GM18498 (cell line): ENCODE measurements around the gene TENM4.
"Not testable (repeated sequence)": the region's sequence is repeated elsewhere in the genome, so short reads cannot be mapped to it uniquely, and the experiment has no call there.

Source experiments
- ATAC-seq: cut with Tn5 transposase; IDR thresholded peaks from one replicate; pipeline ENCODE4 v1.9.1; 2021; ENCODE audit warnings: mild to moderate bottlenecking, moderate library complexity; ENCODE audit not compliant: unreplicated experiment

Gene TENM4

GRCh38 chr11:79255965-79256364, 184.9 kb downstream of the TENM4 start:
- ATAC-seq, result no peak

GRCh38 chr11:79253280-79253679, 187.6 kb downstream of the TENM4 start:
- no peak for ATAC-seq

GRCh38 chr11:79249295-79249993, 191.4 kb downstream of the TENM4 start:
- no peak for ATAC-seq

- ATAC-seq, result no peak
Measured at GRCh38 chr11:79244798-79245197, 196.0 kb downstream of the TENM4 start.

GRCh38 chr11:79244241-79244772, 196.5 kb downstream of the TENM4 start:
- ATAC-seq, result no peak

GRCh38 chr11:79243422-79244210, 197.2 kb downstream of the TENM4 start:
- ATAC-seq, result no peak

- no peak for ATAC-seq
Measured at GRCh38 chr11:79242616-79243015, 198.2 kb downstream of the TENM4 start.

- ATAC-seq, result no peak
Measured at GRCh38 chr11:79241852-79242241, 199.0 kb downstream of the TENM4 start.

GRCh38 chr11:79241205-79241851, 199.5 kb downstream of the TENM4 start:
- no peak for ATAC-seq

GRCh38 chr11:79237703-79238102, 203.1 kb downstream of the TENM4 start:
- ATAC-seq, result no peak

- ATAC-seq, result no peak
Measured at GRCh38 chr11:79237091-79237490, 203.7 kb downstream of the TENM4 start.

GRCh38 chr11:79236541-79236971, 204.3 kb downstream of the TENM4 start:
- ATAC-seq, result no peak

GRCh38 chr11:79235696-79236095, 205.1 kb downstream of the TENM4 start:
- no peak for ATAC-seq

- ATAC-seq, result no peak
Measured at GRCh38 chr11:79232346-79232745, 208.5 kb downstream of the TENM4 start.

GRCh38 chr11:79229047-79229446, 211.8 kb downstream of the TENM4 start:
- no peak for ATAC-seq

GRCh38 chr11:79227767-79228755, 212.8 kb downstream of the TENM4 start:
- ATAC-seq, result no peak

GRCh38 chr11:79227308-79227707, 213.5 kb downstream of the TENM4 start:
- ATAC-seq, result no peak

- ATAC-seq, result no peak
Measured at GRCh38 chr11:79226126-79226525, 214.7 kb downstream of the TENM4 start.

GRCh38 chr11:79222163-79222562, 218.7 kb downstream of the TENM4 start:
- not testable (repeated sequence) for ATAC-seq

- no peak for ATAC-seq
Measured at GRCh38 chr11:79221444-79222130, 219.2 kb downstream of the TENM4 start.
